BJ (cell line): ENCODE data around the gene DGKZ. TPM values are rescaled to one million over a fixed set of nuclear protein-coding genes. Genes with fewer than 3 reads are reported as not detected.
"Not testable (repeated sequence)": the region's sequence is repeated elsewhere in the genome, so short reads cannot be mapped to it uniquely, and the experiment has no call there.

ENCODE experiments used
- CTCF ChIA-PET: fragments of 350-600 bp; formaldehyde crosslinking; extraction: SDS; loops from one replicate; lab custom pipeline; 2021; ENCODE audit warnings: antibody characterized with exemption, inconsistent platforms; lab: Yijun Ruan, JAX
- POLR2A ChIA-PET: fragments of 300-600 bp; sonication (Branson Sonifier 250); formaldehyde crosslinking; extraction: SDS; loops from one replicate; lab custom pipeline; 2021; ENCODE audit warnings: antibody characterized with exemption; lab: Charles Lee
- DNase-seq: peaks from one replicate; pipeline ENCODE4 v3.0.0-alpha.2; 2011; ENCODE audit warnings: low read depth
- H3K27me3 ChIP-seq: 2 replicates; pipeline ENCODE4 v1.6.0; 2011; ENCODE audit warnings: low read length; ENCODE audit not compliant: control insufficient read depth, insufficient read depth
- H3K36me3 ChIP-seq: 2 replicates; pipeline ENCODE4 v1.5.1; 2011; ENCODE audit warnings: low read length; ENCODE audit not compliant: control insufficient read depth, insufficient read depth
- H3K4me3 ChIP-seq: 2 replicates; pipeline ENCODE4 v1.5.1; 2011; ENCODE audit warnings: low read depth, mild to moderate bottlenecking, control low read depth, low read length
- CTCF ChIP-seq: IDR thresholded peaks from 2 replicates; pipeline ENCODE4 v1.5.1; 2011; ENCODE audit warnings: low read depth, mild to moderate bottlenecking, control low read depth, inconsistent platforms, low read length, moderate library complexity; ENCODE audit not compliant: insufficient read depth
- polyA plus RNA-seq: library from polyadenylated mRNA; depleted of rRNA; stranded (reverse); fragments of >200 nt; gene quantifications from 2 replicates; pipeline ENCODE4 v1.2.3, GENCODE V29; 2011

DGKZ gene
- polyA plus RNA-seq, 1 experiment = 31.7 TPM

- peak; percentile 90 for TF ChIP-seq CTCF
- Histone ChIP-seq H3K36me3 (peaks cover 11% of the 10 kb centered on the region), H3K27me3 (no peaks in the 10 kb centered on the region), H3K4me3 (no peak overlapping the region)
- ChIA-PET CTCF (interaction anchor here (0.6 to 11.2 kb wide), 12 partner anchors 8 to 263 kb away, joined by 3 to 162 read pairs (median 10); partner anchors contain the start of gene DGKZ), POLR2A (no interaction called here)
- no peak for DNase-seq
These were observed 20.1 kb downstream of the DGKZ start for GRCh38 chr11:46367244-46367915.

GRCh38 chr11:46367916-46368267 is 20.6 kb downstream of the DGKZ start:
- ChIA-PET POLR2A (no interaction called here), CTCF (interaction anchor here (0.6 to 11.2 kb wide), 17 partner anchors 9 to 263 kb away, joined by 3 to 162 read pairs (median 3); partner anchors contain the start of gene DGKZ)
- Histone ChIP-seq H3K27me3 (no peaks in the 10 kb centered on the region), H3K4me3 (no peak overlapping the region), H3K36me3 (peaks cover 11% of the 10 kb centered on the region)
- TF ChIP-seq CTCF = no peak
- no peak for DNase-seq

GRCh38 chr11:46369458-46370152 is 22.3 kb downstream of the DGKZ start:
- Histone ChIP-seq H3K27me3 (no peaks in the 10 kb centered on the region), H3K36me3 (peaks cover 13% of the 10 kb centered on the region), H3K4me3 (no peak overlapping the region)
- ChIA-PET POLR2A (no interaction called here), CTCF (interaction anchor here (1.0 to 11.2 kb wide), 13 partner anchors 8 to 274 kb away, joined by 3 to 162 read pairs (median 4); partner anchors contain the start of genes ATG13, CHRM4 and DGKZ)
- TF ChIP-seq CTCF = peak; percentile 99
- no peak for DNase-seq

- H3K4me3 ChIP-seq = no peak overlapping the region
- CTCF ChIA-PET = interaction anchor here (1.2 to 11.2 kb wide), 7 partner anchors 7 to 131 kb away, joined by 3 to 162 read pairs (median 19); partner anchors contain the start of gene DGKZ
- no peak for TF ChIP-seq CTCF
- POLR2A ChIA-PET = no interaction called here
- peaks cover 16% of the 10 kb centered on the region for H3K36me3 ChIP-seq
- DNase-seq = no peak
- H3K27me3 ChIP-seq = no peaks in the 10 kb centered on the region
These were observed 23.0 kb downstream of the DGKZ start for GRCh38 chr11:46370253-46370652.

GRCh38 chr11:46371262-46371661 is 24.0 kb downstream of the DGKZ start:
- peaks cover 18% of the 10 kb centered on the region for H3K36me3 ChIP-seq
- H3K4me3 ChIP-seq, H3K27me3 ChIP-seq, DNase-seq, POLR2A ChIA-PET: not testable (repeated sequence)
- CTCF ChIA-PET = interaction anchor here (3.6 to 6.4 kb wide), 2 partner anchors 6 to 12 kb away, joined by 24 to 51 read pairs; no protein-coding TSS in a partner anchor
